GM19238 (cell line): ENCODE results near the gene FAH.
"Not testable (repeated sequence)": the region's sequence is repeated elsewhere in the genome, so short reads cannot be mapped to it uniquely, and the experiment has no call there.

Experiments used
- DNase-seq: peaks from one replicate; pipeline ENCODE4 v3.0.0; 2011; ENCODE audit warnings: low spot score; ENCODE audit not compliant: insufficient read length

The FAH gene

DNA sequence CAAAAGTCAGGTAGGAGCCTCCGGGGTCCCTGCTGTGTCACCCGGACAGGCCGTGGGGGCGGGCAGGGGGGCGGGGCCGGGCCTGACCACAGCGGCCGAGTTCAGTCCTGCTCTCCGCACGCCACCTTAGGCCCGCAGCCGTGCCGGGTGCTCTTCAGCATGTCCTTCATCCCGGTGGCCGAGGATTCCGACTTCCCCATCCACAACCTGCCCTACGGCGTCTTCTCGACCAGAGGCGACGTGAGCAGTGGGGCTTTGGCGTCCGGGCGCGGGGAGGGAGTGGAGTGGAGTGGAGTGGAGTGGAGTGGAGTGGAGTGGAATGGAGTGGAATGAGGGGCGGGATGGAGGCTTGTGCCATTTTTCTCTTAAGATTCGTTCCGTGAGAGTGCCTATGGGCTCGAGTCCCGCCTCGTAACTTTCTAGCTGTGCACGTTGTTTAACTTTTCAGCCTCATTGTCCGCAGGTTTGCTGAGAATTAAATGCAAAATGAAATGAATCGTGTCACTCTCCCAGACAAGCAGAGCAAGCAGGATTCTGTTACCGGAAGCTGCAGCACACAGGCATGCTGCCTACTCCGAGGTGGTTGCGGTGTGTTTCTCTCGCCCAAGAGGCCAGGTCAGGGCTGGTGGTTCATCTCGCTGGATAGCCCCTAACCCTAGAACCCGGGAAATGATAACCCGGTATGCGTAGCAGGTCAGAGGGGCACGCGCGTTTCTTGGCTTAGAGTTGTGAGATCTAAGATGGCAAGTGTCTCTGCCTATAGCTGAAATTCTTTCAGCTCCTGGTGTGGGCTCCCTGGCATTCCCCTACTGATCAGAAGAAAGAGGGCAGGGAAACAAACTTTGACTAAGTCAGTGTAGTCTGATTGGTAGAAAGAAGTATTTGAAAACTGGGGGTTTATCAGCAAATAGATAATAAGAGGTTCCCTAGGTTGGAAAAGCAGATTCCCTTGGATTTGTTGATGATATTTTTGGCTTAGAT, at the start of gene FAH:
TSS of gene FAH (plus strand) at position 104 of the 981 bp plus-strand sequence. CDS start at position 160, 56 bp downstream.
- DNase-seq = peak; percentile 23

- no peak for DNase-seq
Measured at GRCh38 chr15:80105193-80105592, 47.6 kb upstream of the FAH start.

DNA sequence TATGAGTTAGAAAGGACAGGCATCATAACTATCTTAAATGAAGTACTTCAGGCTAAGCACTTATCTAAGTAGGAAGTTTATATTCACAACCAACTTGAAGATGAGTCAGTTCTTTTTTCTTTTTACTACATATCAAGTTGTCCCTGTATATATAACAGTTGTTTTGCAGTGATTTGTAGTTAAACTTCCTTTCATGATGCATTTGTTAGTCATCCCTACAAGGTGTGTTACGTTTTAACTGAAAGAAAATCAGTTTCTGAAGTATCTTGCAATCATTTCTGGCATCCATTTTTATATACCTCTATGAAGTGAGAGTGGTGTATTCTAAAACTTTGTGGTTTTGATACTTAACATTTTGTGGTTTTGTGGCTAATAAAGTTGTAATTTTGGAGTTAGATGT, 47.2 kb upstream of the FAH start:
- DNase-seq = no peak

DNA sequence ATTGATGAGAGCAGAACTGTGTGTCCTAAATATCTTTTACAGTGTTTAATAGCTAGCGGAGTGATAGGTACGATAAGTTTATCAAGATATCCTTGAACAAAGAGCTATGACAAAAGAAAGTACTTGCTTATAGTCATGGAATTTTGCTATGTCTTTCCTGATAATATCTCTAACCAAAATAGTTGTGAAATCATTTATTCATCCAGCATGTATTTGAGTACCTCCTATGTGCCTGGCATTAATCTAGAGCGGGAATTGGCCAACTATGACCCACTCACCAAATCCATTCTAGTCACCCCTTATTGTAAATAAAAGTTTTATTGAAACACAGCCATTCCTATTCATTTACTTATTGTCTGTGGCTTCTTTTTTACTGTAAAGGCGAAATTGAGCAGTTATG, 46.7 kb upstream of the FAH start:
- no peak for DNase-seq

DNA sequence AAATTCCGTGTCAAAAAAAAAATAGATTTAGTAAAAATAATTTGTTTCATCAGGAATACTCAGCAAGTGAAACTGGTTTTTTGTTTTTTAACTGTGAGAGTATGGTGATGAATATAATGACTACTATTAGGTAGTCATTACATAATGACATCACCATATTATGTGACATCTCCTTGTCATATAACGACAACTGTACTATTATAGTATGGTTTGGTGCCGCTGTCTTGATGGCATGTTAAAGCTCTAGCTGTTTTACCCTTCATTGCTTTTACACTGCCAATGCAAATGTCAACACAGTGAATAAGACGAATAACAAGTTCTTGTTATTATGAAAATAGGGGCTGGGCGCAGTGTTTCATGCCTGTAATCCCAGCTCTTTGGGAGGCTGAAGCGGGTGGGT, 45.6 kb upstream of the FAH start:
- DNase-seq = no peak

GRCh38 chr15:80107774-80108173, 45.0 kb upstream of the FAH start:
- no peak for DNase-seq

GRCh38 chr15:80109388-80109787, 43.4 kb upstream of the FAH start:
- no peak for DNase-seq

- no peak for DNase-seq
Measured at GRCh38 chr15:80110920-80111319, 41.9 kb upstream of the FAH start.

DNA sequence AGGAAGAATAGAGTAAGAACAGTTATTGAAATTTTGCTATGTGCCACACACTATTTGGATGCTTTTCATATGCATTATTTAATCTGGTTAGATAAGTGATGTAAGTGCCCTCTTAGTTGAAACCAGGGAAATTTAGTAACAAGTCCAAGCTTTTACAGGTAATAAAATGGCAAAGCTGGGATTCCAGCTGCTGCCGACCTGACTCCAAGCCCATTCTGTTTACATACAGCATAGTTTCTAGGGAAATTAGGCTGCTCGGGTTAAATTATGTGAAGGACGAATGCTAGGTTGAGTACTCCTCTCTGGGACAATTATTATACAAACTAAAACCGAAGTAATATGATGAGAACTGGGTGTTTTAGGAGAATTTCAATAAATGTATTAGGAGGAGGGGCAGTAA, 38.7 kb upstream of the FAH start:
- no peak for DNase-seq

DNA sequence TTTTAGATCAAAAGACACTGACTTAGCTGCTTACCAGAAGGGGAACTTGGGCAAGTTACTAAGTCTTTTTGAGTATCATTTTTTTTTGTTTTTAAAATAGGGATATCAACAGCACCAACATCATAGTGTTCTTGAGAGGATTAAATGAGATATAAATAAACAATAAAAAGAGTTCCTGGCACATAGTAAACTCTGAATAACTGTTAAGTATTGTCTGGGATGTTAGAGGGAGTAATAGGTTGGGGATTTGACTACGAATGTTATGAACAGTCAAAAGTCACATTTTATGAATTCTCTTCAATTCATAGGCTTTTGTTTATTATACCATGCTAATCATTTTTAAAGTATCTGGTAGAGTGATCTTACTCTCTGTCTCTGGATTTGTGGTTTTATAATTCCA, 37.8 kb upstream of the FAH start:
- DNase-seq = no peak

DNA sequence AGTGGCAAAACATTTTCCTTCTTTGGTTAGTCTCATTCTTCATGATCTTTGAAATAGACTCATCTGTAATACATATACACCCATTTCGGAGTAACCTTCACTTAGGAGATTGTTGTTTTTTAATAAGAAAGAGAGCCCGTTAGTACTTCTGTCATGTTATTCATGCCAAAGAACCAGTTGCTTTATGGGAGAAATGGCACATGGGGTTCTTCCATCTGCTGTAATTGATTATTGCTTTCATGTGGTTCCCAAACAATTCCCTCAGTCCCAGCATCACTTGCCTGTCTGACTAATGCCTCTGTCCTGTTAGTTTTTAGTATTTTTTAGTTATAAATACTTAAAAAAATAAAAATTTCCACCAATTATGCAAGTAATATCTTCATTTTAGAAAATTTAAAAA, 33.8 kb upstream of the FAH start:
- no peak for DNase-seq

GRCh38 chr15:80120636-80121035, 32.2 kb upstream of the FAH start:
- no peak for DNase-seq

DNA sequence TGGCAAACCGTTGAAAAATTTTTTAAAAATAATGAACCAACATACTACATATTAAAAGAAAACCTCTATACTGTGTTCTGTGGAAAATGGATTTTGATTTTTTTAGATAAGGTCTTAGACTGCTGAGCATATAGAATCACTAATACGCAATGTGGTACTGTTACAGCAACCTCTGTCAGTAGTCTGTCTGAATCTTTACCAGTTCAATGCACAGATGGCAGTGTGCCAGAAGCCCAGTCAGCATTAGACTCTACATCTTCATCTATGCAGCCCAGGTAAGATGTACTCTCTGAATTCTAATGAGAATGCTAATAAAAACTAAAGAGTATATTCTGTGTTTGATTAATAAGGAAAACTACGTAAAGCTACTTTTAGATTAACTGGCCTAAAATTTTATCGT, 31.3 kb upstream of the FAH start:
- DNase-seq = no peak

DNA sequence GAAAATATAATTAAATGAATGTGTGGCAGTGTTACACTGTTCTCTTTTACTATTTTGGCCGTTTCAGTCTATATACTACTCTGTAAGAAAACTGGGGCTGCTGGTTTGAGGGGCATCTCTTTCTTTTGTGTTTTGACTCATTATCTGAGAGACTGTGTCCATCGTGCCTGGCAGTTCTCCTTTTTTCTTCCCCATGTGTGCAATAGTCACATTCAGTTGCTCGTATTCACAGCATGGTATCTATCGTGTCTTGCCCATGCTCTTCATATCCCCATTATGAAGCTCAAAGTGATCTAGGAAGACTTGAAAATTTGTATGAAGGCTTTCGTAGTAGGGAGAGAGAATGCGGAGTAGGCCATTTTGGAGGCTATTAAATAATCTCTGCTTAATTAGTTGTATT, 29.8 kb upstream of the FAH start:
- DNase-seq = no peak

- not testable (repeated sequence) for DNase-seq
Measured at GRCh38 chr15:80127253-80127652, 25.5 kb upstream of the FAH start.

DNA sequence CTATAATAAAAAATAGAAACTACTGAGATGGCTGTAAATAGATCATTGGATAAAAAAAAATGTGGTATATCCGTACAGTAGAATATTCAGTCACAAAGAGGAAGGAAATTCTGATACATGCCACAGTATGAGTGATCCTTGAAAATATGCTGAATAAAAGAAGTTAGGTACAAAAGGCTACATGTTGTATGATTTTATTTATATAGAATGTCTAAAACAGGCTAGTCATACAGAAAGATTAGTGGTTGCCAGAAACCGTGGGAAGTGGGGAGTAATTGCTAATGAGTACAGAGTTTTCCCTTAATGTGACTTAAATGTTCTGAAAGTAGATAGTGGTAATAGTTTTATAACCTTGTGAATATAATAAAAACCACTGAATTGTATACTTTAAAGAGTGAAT, 24.9 kb upstream of the FAH start:
- DNase-seq = no peak

- DNase-seq = no peak
Measured at GRCh38 chr15:80132382-80132781, 20.4 kb upstream of the FAH start.

GRCh38 chr15:80136854-80137253, 15.9 kb upstream of the FAH start:
- DNase-seq = no peak

DNA sequence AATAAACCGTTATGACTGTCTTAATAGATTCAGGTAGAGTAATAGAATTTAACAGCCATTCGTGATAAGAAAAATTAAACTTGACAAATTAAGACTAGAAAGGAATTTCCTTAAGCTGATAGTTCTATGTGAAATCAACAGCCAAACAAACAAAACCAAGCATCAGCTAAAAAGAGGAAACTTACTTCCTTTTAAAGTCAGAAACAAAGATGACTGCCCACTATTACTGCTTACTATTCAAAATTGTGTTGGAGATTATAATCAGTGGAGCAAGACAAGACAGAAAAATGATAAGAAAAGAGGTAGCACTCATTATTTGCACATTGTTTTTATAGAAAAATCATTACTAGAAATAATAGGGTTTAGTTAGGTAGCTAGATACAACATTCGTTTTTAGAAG, 13.8 kb upstream of the FAH start:
- no peak for DNase-seq

GRCh38 chr15:80140909-80141308, 11.9 kb upstream of the FAH start:
- DNase-seq = no peak

DNA sequence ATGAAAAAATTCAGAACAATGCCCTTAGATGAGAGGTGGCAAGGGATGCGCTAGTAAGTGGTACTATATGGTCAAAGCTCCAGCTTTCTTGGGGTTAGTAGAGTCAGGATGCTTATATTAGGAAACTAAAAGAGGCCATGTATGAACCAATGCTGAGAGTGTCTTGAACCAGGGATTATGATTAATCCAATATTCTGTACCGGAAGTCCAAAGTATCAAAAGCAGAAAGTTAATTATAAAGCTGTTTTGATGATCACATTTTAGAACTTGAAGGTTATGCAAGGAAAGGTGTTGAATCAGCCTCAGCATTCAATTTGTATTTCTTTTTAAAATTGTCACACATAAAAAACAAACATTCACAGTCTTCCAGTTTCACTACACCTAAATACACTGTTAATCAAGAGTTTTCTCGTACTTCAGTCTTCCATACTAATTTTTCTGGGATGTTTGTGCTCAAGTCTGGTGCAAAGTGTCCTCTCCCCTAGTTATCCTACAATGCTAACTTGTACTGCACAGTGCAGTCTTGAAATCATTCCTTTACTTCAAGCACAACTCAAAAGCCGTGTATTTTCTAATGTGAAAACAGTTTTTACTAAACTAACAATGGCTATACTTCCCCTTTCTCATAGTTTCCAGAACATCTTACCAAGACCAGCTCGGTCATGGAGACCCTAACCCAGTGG, 10.7 kb upstream of the FAH start:
- DNase-seq = no peak

DNA sequence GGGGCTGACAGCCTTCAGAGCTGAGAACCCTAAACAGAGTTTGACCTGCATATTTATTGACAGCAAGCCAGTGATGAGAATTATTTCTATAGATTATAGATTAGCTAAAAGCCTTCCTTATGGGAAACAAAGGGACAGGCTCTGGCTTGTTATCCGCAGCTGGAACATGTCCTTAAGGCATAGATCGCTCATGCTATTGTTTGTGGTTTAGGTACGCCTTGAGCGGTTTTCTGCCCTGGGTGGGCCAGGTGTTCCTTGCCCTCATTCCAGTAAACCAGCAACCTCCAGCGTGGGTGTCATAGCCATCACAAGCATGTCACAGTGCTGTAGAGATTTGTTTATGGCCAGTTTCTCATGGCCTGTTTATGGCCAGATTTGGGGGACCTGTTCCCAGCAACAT, 10.2 kb upstream of the FAH start:
- no peak for DNase-seq

GRCh38 chr15:80151148-80151547, 1.7 kb upstream of the FAH start:
- DNase-seq = no peak
